Type B pancreatic cell (in vitro differentiated cells): ENCODE data around the gene SDR42E1. TPM values are rescaled to one million over a fixed set of nuclear protein-coding genes. Genes with fewer than 3 reads are reported as not detected.

Experiments used
- DNase-seq: peaks from one replicate; pipeline ENCODE4 v3.0.0; 2021; ENCODE audit warnings: mixed read lengths; ENCODE audit not compliant: unreplicated experiment; ENCODE audit errors: extremely low spot score
- H3K27ac Mint-ChIP-seq: 2 replicates; pipeline ENCODE4 v1.8.0; 2021; ENCODE audit warnings: mild to moderate bottlenecking, mixed read lengths
- H3K27me3 Mint-ChIP-seq: 2 replicates; pipeline ENCODE4 v1.8.0; 2021; ENCODE audit warnings: mixed read lengths
- H3K36me3 Mint-ChIP-seq: 2 replicates; pipeline ENCODE4 v1.8.0; 2021; ENCODE audit warnings: mixed read lengths
- H3K4me1 Mint-ChIP-seq: one replicate; pipeline ENCODE4 v1.8.0; 2021; ENCODE audit warnings: mixed read lengths; ENCODE audit not compliant: unreplicated experiment
- H3K4me3 Mint-ChIP-seq: 2 replicates; pipeline ENCODE4 v1.8.0; 2021; ENCODE audit warnings: mild to moderate bottlenecking, mixed read lengths
- H3K9me3 Mint-ChIP-seq: 2 replicates; pipeline ENCODE4 v1.8.0; 2021; ENCODE audit warnings: mixed read lengths
- total RNA-seq: library from RNA; stranded (reverse); gene quantifications from 2 replicates; pipeline ENCODE4 v1.2.1, GENCODE V29; 2021; ENCODE audit warnings: low replicate concordance
- TF ChIP-seq, protein P1 (sequence below): fragments of 200-600 bp; sonication (generic); conservative IDR thresholded peaks from 2 replicates; pipeline ENCODE4 v1.5.0; 2021; ENCODE audit warnings: antibody characterized with exemption, mild to moderate bottlenecking

SDR42E1 gene
- total RNA-seq, 1 donor from 2014 or later, result not detected

DNA sequence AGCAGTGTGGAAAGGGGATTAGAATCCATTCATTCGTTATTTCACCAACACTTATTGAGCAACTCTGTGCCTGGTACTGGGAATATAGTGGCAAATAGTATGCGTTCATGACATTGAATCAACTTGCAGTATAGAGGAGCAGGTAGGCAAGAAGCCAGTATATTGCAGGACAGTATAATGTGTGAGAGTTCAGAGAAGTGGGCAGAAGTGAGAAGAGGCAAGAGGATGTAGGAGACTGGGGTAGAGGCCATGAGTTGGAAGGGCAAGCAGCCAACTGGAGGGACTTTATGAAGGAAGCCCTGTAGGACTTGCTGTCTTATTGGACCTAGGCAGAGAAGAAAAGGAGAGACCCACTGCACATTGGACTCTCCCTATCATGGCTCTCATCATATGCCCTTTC, 36.1 kb upstream of the SDR42E1 start:
- DNase-seq, result no peak
- Mint-ChIP-seq H3K27me3 (peaks cover 20% of the 10 kb centered on the region), H3K36me3 (no peaks in the 10 kb centered on the region), H3K9me3 (no peaks in the 10 kb centered on the region), H3K27ac (no peak overlapping the region), H3K4me3 (no peak overlapping the region), H3K4me1 (peaks cover 5% of the 10 kb centered on the region)
- TF ChIP-seq, protein P1, sequence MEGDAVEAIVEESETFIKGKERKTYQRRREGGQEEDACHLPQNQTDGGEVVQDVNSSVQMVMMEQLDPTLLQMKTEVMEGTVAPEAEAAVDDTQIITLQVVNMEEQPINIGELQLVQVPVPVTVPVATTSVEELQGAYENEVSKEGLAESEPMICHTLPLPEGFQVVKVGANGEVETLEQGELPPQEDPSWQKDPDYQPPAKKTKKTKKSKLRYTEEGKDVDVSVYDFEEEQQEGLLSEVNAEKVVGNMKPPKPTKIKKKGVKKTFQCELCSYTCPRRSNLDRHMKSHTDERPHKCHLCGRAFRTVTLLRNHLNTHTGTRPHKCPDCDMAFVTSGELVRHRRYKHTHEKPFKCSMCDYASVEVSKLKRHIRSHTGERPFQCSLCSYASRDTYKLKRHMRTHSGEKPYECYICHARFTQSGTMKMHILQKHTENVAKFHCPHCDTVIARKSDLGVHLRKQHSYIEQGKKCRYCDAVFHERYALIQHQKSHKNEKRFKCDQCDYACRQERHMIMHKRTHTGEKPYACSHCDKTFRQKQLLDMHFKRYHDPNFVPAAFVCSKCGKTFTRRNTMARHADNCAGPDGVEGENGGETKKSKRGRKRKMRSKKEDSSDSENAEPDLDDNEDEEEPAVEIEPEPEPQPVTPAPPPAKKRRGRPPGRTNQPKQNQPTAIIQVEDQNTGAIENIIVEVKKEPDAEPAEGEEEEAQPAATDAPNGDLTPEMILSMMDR, result no peak

- Mint-ChIP-seq H3K36me3 (no peaks in the 10 kb centered on the region), H3K27ac (no peak overlapping the region), H3K4me1 (peaks cover 5% of the 10 kb centered on the region), H3K4me3 (no peak overlapping the region), H3K9me3 (no peaks in the 10 kb centered on the region), H3K27me3 (peaks cover 20% of the 10 kb centered on the region)
- no peak for DNase-seq
- TF ChIP-seq, protein P1, result no peak
These were observed 35.7 kb upstream of the SDR42E1 start for GRCh38 chr16:82046941-82047340.

GRCh38 chr16:82046541-82046940, 35.3 kb upstream of the SDR42E1 start:
- TF ChIP-seq, protein P1, result no peak
- DNase-seq, result no peak
- no peaks in the 10 kb centered on the region for H3K36me3 Mint-ChIP-seq
- no peak overlapping the region for H3K27ac Mint-ChIP-seq
- H3K4me3 Mint-ChIP-seq, result no peak overlapping the region
- peaks cover 5% of the 10 kb centered on the region for H3K4me1 Mint-ChIP-seq
- no peaks in the 10 kb centered on the region for H3K9me3 Mint-ChIP-seq
- peaks cover 20% of the 10 kb centered on the region for H3K27me3 Mint-ChIP-seq

DNA sequence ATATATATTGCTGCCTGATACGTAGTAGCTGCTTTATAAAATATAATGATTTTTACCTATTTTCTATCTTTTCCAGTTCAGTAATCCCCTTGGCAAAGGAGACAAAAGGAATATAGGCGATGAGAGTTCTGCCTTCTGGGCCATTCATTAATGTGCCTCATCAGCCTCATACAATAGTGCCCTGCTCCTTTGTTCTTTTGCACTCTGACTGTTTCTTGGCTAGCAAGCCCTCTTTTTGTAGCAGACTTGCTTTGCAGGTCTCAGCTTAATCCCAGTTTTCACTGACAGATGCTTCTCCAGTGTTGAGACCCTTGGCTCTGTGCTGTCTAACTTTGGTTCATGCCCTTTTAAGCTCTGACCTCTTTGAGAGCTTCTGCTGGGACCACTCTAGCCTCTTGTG, 34.2 kb upstream of the SDR42E1 start:
- Mint-ChIP-seq H3K4me3 (no peak overlapping the region), H3K36me3 (no peaks in the 10 kb centered on the region), H3K27ac (no peak overlapping the region), H3K27me3 (peaks cover 17% of the 10 kb centered on the region), H3K4me1 (peaks cover 5% of the 10 kb centered on the region), H3K9me3 (peaks cover 4% of the 10 kb centered on the region)
- TF ChIP-seq, protein P1, result no peak
- DNase-seq, result no peak

- TF ChIP-seq, protein P1, result no peak
- peaks cover 5% of the 10 kb centered on the region for H3K4me1 Mint-ChIP-seq
- DNase-seq, result no peak
- peaks cover 17% of the 10 kb centered on the region for H3K27me3 Mint-ChIP-seq
- no peak overlapping the region for H3K4me3 Mint-ChIP-seq
- no peak overlapping the region for H3K27ac Mint-ChIP-seq
- H3K36me3 Mint-ChIP-seq, result no peaks in the 10 kb centered on the region
- H3K9me3 Mint-ChIP-seq, result peaks cover 4% of the 10 kb centered on the region
These were observed 33.3 kb upstream of the SDR42E1 start for GRCh38 chr16:82044585-82044911.
